Adrenal gland (tissue), 5 donors: ENCODE measurements around the gene R3HDML.

Source experiments
- CTCF ChIP-seq, 6 experiments: fragments of 450-650 bp in 4 of 6; fragments of 200-600 bp in 2 of 6; sonication (generic) in 1 of 6; IDR thresholded peaks; 1 replicate in 5 of 6; 2 replicates in 1 of 6; pipeline versions ENCODE4 v1.5.1 to v1.8.0; 2016 to 2021; ENCODE audit warnings: antibody characterized with exemption in 6 of 6, mild to moderate bottlenecking in 2 of 6, moderate library complexity in 1 of 6
- POLR2A ChIP-seq, 2 donors: fragments of 450-650 bp; IDR thresholded peaks; one replicate each; pipeline ENCODE4 v1.6.1; 2017; ENCODE audit warnings: antibody characterized with exemption in 2 of 2, mild to moderate bottlenecking in 2 of 2, moderate library complexity in 1 of 2
- donor health status: DM: no; HTN: no; CAD: no.

GRCh38 chr20:44399446-44399845 is 62.6 kb downstream of the R3HDML start:
- TF ChIP-seq CTCF (IDR thresholded peaks at IDR 0.05) (no peak), POLR2A (IDR thresholded peaks at IDR 0.05) (no peak)
